ENCODE results near the gene INAFM2.

- no peak for TF ChIP-seq CTCF (conservative IDR thresholded peaks at IDR 0.05; ENCODE audit: low read length)
- no peak for TF ChIP-seq EZH2phosphoT487 (IDR thresholded peaks at IDR 0.05; ENCODE audit: borderline replicate concordance, low read depth, low read length)
These were observed 16.1 kb downstream of the INAFM2 start for GRCh38 chr15:40339621-40339945.

Data from OCI-LY7 (cell line).